Left ventricle myocardium inferior (tissue), 1 donor: ENCODE data around the gene MYO16. TPM values are rescaled to one million over a fixed set of nuclear protein-coding genes. Genes with fewer than 3 reads are reported as not detected.

ENCODE experiments used
- DNase-seq: peaks from one replicate; pipeline ENCODE4 v3.0.0-alpha.2; 2020
- H3K27ac ChIP-seq: fragments of 200-600 bp; replicated peaks from 2 replicates; pipeline ENCODE4 v1.8.0; 2021
- H3K27me3 ChIP-seq: fragments of 200-600 bp; 2 replicates; pipeline ENCODE4 v1.8.0; 2021; ENCODE audit warnings: low read depth
- H3K36me3 ChIP-seq: fragments of 200-600 bp; 2 replicates; pipeline ENCODE4 v1.8.0; 2021
- H3K4me1 ChIP-seq: fragments of 200-600 bp; 2 replicates; pipeline ENCODE4 v1.8.0; 2021
- H3K4me3 ChIP-seq: fragments of 200-600 bp; 2 replicates; pipeline ENCODE4 v1.8.0; 2021; ENCODE audit warnings: mild to moderate bottlenecking, moderate library complexity
- H3K9me3 ChIP-seq: fragments of 200-600 bp; replicated peaks from 2 replicates; pipeline ENCODE4 v1.8.0; 2021
- intact Hi-C: fragments of 100-400 bp; cut with micrococcal nuclease; formaldehyde crosslinking; loops from one replicate; pipeline ENCODE4 v1.11.0; 2022
- total RNA-seq: library from RNA; stranded (reverse); fragmentation: NEBNext Ultra II Directional; extraction: Animal tissue kit (Norgen Biotek cat#: 25700); gene quantifications from one replicate; pipeline ENCODE4 v1.2.1, GENCODE V29; 2021
- TF ChIP-seq, protein P1 (sequence below): fragments of 200-600 bp; IDR thresholded peaks from 2 replicates; pipeline ENCODE4 v1.8.0; 2021; ENCODE audit warnings: antibody characterized with exemption, mild to moderate bottlenecking, borderline replicate concordance
- donor health status: DM: no; HTN: yes; CAD: no; lungs with severe emphysema.

The MYO16 gene
- total RNA-seq, 1 donor from 2014 or later = 1.7 TPM

DNA sequence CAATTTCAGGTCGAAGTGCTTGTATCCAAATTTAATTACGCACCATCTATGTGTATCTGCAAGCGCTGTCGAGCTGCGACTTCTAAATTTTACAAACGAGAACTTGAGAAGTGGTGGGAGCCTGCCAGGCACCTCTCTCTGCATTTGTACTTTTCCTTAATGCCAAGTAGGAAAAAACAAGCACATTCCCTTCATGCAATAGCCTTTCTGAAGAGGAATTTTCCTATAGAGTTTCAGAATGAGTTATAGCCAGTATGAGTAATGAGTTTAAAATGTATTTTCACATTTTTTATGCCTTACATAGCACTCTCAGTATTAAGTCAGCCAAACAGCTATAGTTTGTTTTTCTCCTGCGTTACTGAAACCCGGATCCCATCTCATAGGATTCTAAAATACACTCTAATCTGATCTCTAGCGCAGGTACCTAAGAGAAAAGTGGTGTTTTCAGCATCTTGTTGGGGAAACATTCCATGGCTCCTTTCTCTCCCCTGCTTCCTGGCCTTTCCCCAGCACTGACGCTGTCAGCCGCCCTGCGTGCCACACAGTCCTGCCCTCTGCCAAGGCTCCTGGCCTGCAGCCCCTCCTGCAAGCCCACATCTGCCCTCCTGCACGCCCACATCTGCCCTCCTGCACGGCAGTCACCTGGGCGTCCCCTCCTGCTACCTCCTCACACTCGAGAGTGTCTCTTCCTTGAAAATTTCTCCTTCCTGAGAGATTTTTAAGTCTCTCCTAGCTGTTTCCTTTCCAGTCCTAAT is 526.9 kb downstream of the MYO16 start:
- peak; percentile 37 for DNase-seq
- Histone ChIP-seq H3K27ac (peak overlapping the region; percentile 52), H3K4me1 (peaks cover 18% of the 10 kb centered on the region), H3K27me3 (no peaks in the 10 kb centered on the region), H3K4me3 (peak overlapping the region; percentile 1), H3K9me3 (no peaks in the 10 kb centered on the region), H3K36me3 (no peaks in the 10 kb centered on the region)
- TF ChIP-seq, protein P1, sequence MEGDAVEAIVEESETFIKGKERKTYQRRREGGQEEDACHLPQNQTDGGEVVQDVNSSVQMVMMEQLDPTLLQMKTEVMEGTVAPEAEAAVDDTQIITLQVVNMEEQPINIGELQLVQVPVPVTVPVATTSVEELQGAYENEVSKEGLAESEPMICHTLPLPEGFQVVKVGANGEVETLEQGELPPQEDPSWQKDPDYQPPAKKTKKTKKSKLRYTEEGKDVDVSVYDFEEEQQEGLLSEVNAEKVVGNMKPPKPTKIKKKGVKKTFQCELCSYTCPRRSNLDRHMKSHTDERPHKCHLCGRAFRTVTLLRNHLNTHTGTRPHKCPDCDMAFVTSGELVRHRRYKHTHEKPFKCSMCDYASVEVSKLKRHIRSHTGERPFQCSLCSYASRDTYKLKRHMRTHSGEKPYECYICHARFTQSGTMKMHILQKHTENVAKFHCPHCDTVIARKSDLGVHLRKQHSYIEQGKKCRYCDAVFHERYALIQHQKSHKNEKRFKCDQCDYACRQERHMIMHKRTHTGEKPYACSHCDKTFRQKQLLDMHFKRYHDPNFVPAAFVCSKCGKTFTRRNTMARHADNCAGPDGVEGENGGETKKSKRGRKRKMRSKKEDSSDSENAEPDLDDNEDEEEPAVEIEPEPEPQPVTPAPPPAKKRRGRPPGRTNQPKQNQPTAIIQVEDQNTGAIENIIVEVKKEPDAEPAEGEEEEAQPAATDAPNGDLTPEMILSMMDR = no peak
- intact Hi-C loops = no loop called here

DNA sequence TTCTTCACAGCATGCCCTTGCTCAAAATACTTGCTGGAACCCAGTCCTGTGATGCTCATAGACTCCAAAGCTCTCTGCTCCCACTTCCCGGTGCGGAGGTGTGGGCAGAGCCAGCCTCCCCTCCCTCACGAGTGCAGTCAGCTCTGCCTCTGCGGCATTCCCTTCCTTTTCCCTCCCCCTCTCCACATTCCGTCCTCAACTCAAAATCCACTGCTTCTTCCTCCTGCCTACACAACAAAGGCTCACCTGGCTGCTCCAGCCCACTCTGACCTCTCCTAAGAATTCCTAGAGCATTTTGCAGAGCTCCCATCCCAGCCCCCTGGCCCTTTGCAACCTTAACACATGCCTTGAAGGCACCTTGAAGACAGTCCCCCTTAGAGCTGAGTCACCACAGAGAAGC is 527.9 kb downstream of the MYO16 start:
- Histone ChIP-seq H3K27ac (no peak overlapping the region), H3K36me3 (no peaks in the 10 kb centered on the region), H3K4me1 (peaks cover 18% of the 10 kb centered on the region), H3K27me3 (no peaks in the 10 kb centered on the region), H3K4me3 (no peak overlapping the region), H3K9me3 (no peaks in the 10 kb centered on the region)
- intact Hi-C loops = no loop called here
- no peak for DNase-seq
- TF ChIP-seq, protein P1 = no peak

DNA sequence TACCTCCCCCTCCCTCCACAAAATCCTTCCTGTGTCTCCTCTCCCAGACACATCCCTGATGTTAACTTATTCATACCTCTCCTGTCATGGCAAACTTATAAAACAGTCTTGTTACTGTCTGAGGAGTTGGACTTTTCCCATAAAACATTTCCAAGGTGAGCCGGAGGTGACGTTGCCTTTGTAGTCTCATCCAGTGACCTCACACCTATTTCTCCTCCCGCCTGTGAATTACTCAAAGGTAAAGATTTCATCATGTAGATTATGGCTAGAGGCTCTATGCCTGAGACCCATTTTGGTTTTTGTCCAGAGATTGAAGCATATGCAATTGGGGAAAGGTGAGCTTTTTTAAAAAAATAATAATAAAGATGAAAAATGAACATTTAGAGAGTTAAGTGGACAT is 529.0 kb downstream of the MYO16 start:
- no peak overlapping the region for H3K4me3 ChIP-seq
- intact Hi-C loops = no loop called here
- no peaks in the 10 kb centered on the region for H3K27me3 ChIP-seq
- no peaks in the 10 kb centered on the region for H3K36me3 ChIP-seq
- no peak for DNase-seq
- no peak overlapping the region for H3K27ac ChIP-seq
- peaks cover 18% of the 10 kb centered on the region for H3K4me1 ChIP-seq
- TF ChIP-seq, protein P1 = no peak
- H3K9me3 ChIP-seq = no peaks in the 10 kb centered on the region

DNA sequence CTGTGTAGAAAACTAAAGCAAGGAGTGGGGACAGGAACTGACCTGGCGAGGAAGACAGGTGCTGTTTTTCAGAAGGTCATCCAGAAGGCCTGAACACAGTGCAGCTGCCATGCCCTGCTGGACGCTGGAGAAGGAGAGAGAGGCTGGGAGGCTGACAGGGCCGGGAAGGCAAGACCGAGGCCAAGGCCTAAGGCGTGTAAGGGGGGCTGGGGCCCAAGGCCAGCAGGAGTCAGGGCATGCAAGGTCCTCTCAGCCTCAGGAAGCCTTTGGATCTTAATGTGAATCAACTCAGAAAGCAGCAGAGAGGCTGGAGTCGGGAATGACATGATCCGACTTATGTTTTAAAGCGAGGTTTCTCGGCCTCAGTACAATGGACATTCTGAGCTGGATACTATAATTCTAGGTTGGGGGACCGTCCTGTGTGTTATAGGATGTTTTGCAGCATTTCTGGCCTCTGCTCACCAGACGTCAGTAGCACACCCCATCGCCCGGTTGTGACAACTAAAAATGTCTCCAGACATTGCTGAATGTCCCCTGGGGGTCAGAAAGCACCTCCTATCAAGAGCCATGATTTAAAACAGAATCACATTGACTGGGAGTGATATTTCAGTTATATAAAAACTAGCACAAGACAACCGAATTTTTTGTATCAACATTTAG is 530.4 kb downstream of the MYO16 start:
- TF ChIP-seq, protein P1 = no peak
- Histone ChIP-seq H3K36me3 (no peaks in the 10 kb centered on the region), H3K27me3 (no peaks in the 10 kb centered on the region), H3K4me1 (peaks cover 13% of the 10 kb centered on the region), H3K4me3 (no peak overlapping the region), H3K27ac (no peak overlapping the region), H3K9me3 (no peaks in the 10 kb centered on the region)
- no peak for DNase-seq
- intact Hi-C loops = no loop called here

DNA sequence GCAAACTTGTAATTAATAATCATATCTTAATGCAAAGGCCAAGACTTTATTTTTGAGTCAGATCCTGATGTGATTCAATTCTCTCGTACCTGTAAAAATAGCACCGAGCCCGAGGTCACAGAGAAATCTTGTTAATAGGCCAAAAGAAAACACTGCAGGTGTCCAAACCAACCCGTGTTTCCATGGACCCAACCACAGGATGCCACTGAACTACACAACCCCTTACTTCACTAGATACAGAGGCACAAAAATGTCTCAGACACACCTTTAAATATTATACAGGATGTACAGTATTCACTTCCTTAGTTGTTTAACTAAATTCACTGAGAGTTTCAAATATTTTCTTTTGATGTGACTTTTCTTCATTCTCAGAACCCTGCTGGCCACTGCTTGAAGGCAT is 530.9 kb downstream of the MYO16 start:
- intact Hi-C loops = no loop called here

More for the DNA sequence above, 530.9 kb downstream of the MYO16 start:
- Histone ChIP-seq H3K4me3 (no peak overlapping the region), H3K4me1 (peaks cover 7% of the 10 kb centered on the region), H3K9me3 (no peaks in the 10 kb centered on the region), H3K27ac (no peak overlapping the region), H3K27me3 (no peaks in the 10 kb centered on the region), H3K36me3 (no peaks in the 10 kb centered on the region)
- TF ChIP-seq, protein P1 = no peak
- DNase-seq = no peak
